Keratinocyte (primary cell): ENCODE measurements around the gene ZBTB37. TPM values are rescaled to one million over a fixed set of nuclear protein-coding genes. Genes with fewer than 3 reads are reported as not detected.

Experiments used
- DNase-seq: peaks from one replicate; pipeline ENCODE4 v3.0.0-alpha.2; 2011; ENCODE audit warnings: low read depth, missing footprints, low spot score
- FAIRE-seq: peaks from 2 replicates; lab custom pipeline; 2011; peaks lifted over from hg19 to GRCh38; lab: Jason Lieb, UNC
- H2AFZ ChIP-seq: 2 replicates; pipeline ENCODE4 v1.6.0; 2012; ENCODE audit warnings: low read length, control low read depth, inconsistent platforms; ENCODE audit not compliant: control insufficient read depth
- H3K27ac ChIP-seq: 2 replicates; pipeline ENCODE4 v1.5.1; 2011; ENCODE audit warnings: low read length; ENCODE audit not compliant: control insufficient read depth, insufficient read depth
- H3K27me3 ChIP-seq: 3 replicates; pipeline ENCODE4 v1.6.0; 2011; ENCODE audit warnings: low read length; ENCODE audit not compliant: control insufficient read depth, insufficient read depth; ENCODE audit errors: extremely low read depth
- H3K36me3 ChIP-seq, 2 experiments: 2 replicates in 1 of 2; 3 replicates in 1 of 2; pipeline ENCODE4 v1.5.1; 2011; ENCODE audit warnings: low read length in 2 of 2, mild to moderate bottlenecking in 1 of 2; ENCODE audit not compliant: control insufficient read depth in 2 of 2, insufficient read depth in 2 of 2; ENCODE audit errors: extremely low read depth in 1 of 2
- H3K4me1 ChIP-seq: 3 replicates; pipeline ENCODE4 v1.5.1; 2011; ENCODE audit warnings: low read length; ENCODE audit not compliant: control insufficient read depth, insufficient read depth; ENCODE audit errors: extremely low read depth
- H3K4me2 ChIP-seq: 3 replicates; pipeline ENCODE4 v1.6.0; 2011; ENCODE audit warnings: low read depth, low read length; ENCODE audit not compliant: control insufficient read depth, insufficient read depth; ENCODE audit errors: extremely low read depth
- H3K4me3 ChIP-seq, 3 experiments: fragments of 200-600 bp in 1 of 3; sonication (generic) in 1 of 3; 2 replicates in 2 of 3; 3 replicates in 1 of 3; pipeline ENCODE4 v1.5.1; 2011 to 2016; ENCODE audit warnings: low read length in 3 of 3, mild to moderate bottlenecking in 3 of 3, control low read depth in 2 of 3, inconsistent platforms in 1 of 3, low read depth in 1 of 3, mixed read lengths in 1 of 3, mixed run types in 1 of 3, moderate library complexity in 1 of 3; ENCODE audit not compliant: control insufficient read depth in 2 of 3, insufficient read depth in 2 of 3; ENCODE audit errors: extremely low read depth in 1 of 3
- H3K79me2 ChIP-seq: 2 replicates; pipeline ENCODE4 v1.6.0; 2012; ENCODE audit warnings: low read length; ENCODE audit not compliant: control insufficient read depth, insufficient read depth
- H3K9ac ChIP-seq: 3 replicates; pipeline ENCODE4 v1.6.0; 2011; ENCODE audit warnings: low read length; ENCODE audit not compliant: control insufficient read depth, insufficient read depth; ENCODE audit errors: extremely low read depth
- H3K9me1 ChIP-seq: 3 replicates; pipeline ENCODE4 v1.6.0; 2011; ENCODE audit warnings: low read length; ENCODE audit not compliant: control insufficient read depth, insufficient read depth; ENCODE audit errors: extremely low read depth
- H3K9me3 ChIP-seq: 2 replicates; pipeline ENCODE4 v1.5.1; 2012; ENCODE audit warnings: low read depth, low read length; ENCODE audit not compliant: control insufficient read depth
- H4K20me1 ChIP-seq: 3 replicates; pipeline ENCODE4 v1.6.0; 2011; ENCODE audit warnings: low read length; ENCODE audit not compliant: control insufficient read depth, insufficient read depth; ENCODE audit errors: extremely low read depth
- EZH2 ChIP-seq: IDR thresholded peaks from one replicate; pipeline ENCODE4 v1.6.1; 2012; ENCODE audit warnings: inconsistent platforms, mild to moderate bottlenecking, low read length, moderate library complexity
- dilution Hi-C: fragments of 300-500 bp; cut with MboI; formaldehyde crosslinking; loops from one replicate; pipeline ENCODE4 v1.7.0; 2020; ENCODE audit warnings: low sequenced_read_pairs; ENCODE audit not compliant: extremely low pct_ligation_motif_present
- polyA plus RNA-seq, 5 experiments: library from polyadenylated mRNA; depleted of rRNA in 3 of 5; stranded (reverse) in 3 of 5; stranded (forward) in 1 of 5; unstranded in 1 of 5; fragments of >200 nt; gene quantifications; 1 replicate in 1 of 5; 2 replicates in 3 of 5; 3 replicates in 1 of 5; pipeline versions ENCODE4 v1.2.1 to v1.2.3, GENCODE V29; 2011 to 2012; ENCODE audit warnings: missing spikeins in 2 of 5, low read depth in 1 of 5, low replicate concordance in 1 of 5
- TF ChIP-seq, protein P1 (sequence below), 3 experiments: IDR thresholded peaks in 1 of 3; conservative IDR thresholded peaks in 1 of 3; optimal IDR thresholded peaks in 1 of 3; 2 replicates in 2 of 3; 3 replicates in 1 of 3; pipeline versions ENCODE3 to v1.5.1; 2011; ENCODE audit warnings: low read length in 3 of 3, mild to moderate bottlenecking in 3 of 3, moderate library complexity in 2 of 3, control low read depth in 1 of 3, inconsistent platforms in 1 of 3; ENCODE audit not compliant: insufficient read depth in 2 of 3; ENCODE audit errors: extremely low read depth in 1 of 3

ZBTB37 gene
- polyA plus RNA-seq, 1 donor (not counting 4 experiments of a cell fraction or from before 2014, with no cell fraction given) = 1.8 TPM

DNA sequence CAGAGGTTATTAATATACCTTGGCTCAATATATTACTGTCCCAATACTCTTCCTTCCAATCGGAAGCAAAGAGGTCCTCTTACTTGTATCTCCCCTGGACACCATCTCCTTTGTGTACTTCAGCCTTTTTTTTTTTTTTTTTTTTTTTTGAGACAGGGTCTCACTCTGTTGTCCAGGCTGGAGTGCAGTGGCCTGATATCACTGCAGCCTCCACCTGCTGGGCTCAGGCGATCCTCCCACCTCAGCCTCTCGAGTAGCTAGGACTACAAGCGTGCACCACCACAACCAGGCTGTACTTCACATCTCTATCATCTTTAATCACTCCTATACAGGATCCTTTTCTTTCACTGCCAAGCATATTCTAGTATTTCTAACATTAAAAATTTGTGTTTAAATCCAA, 46.5 kb upstream of the ZBTB37 start:
- Histone ChIP-seq H3K9me3 (no peaks in the 10 kb centered on the region), H3K27ac (no peak overlapping the region), H3K9ac (no peak overlapping the region), H3K9me1 (peaks cover 3% of the 10 kb centered on the region), H4K20me1 (no peaks in the 10 kb centered on the region), H3K4me1 (peaks cover 7% of the 10 kb centered on the region), H3K27me3 (no peaks in the 10 kb centered on the region), H3K79me2 (peaks cover 64% of the 10 kb centered on the region), H3K4me3 (no peak overlapping the region), H2AFZ (no peak overlapping the region), H3K36me3 (peaks cover 2 to 11% of the 10 kb centered on the region in 2 experiments), H3K4me2 (no peak overlapping the region)
- FAIRE-seq (no peak), DNase-seq (no peak)
- dilution Hi-C loops = no loop called here
- no peak for TF ChIP-seq EZH2
- TF ChIP-seq, protein P1, sequence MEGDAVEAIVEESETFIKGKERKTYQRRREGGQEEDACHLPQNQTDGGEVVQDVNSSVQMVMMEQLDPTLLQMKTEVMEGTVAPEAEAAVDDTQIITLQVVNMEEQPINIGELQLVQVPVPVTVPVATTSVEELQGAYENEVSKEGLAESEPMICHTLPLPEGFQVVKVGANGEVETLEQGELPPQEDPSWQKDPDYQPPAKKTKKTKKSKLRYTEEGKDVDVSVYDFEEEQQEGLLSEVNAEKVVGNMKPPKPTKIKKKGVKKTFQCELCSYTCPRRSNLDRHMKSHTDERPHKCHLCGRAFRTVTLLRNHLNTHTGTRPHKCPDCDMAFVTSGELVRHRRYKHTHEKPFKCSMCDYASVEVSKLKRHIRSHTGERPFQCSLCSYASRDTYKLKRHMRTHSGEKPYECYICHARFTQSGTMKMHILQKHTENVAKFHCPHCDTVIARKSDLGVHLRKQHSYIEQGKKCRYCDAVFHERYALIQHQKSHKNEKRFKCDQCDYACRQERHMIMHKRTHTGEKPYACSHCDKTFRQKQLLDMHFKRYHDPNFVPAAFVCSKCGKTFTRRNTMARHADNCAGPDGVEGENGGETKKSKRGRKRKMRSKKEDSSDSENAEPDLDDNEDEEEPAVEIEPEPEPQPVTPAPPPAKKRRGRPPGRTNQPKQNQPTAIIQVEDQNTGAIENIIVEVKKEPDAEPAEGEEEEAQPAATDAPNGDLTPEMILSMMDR (optimal IDR thresholded peaks at IDR 0.05 in 1 of 3, IDR thresholded peaks at IDR 0.05 in 1 of 3, conservative IDR thresholded peaks at IDR 0.05 in 1 of 3; ENCODE audit: extremely low read depth in 1 of 3, insufficient read depth in 2 of 3, low read length in 3 of 3) = no peak

- H3K79me2 ChIP-seq = peaks cover 50% of the 10 kb centered on the region
- H3K9ac ChIP-seq = peak overlapping the region; percentile 97
- H3K36me3 ChIP-seq = peaks cover 0 to 8% of the 10 kb centered on the region in 2 experiments
- peak overlapping the region; percentile 75 to 93 (median 79) for H3K4me3 ChIP-seq
- FAIRE-seq (no peak), DNase-seq (no peak)
- no peaks in the 10 kb centered on the region for H3K27me3 ChIP-seq
- peaks cover 10% of the 10 kb centered on the region for H3K4me1 ChIP-seq
- H3K9me3 ChIP-seq = no peaks in the 10 kb centered on the region
- dilution Hi-C loops = no loop called here
- H4K20me1 ChIP-seq = no peaks in the 10 kb centered on the region
- peak overlapping the region; percentile 97 for H3K4me2 ChIP-seq
- peaks cover 3% of the 10 kb centered on the region for H3K9me1 ChIP-seq
- peak overlapping the region; percentile 92 for H2AFZ ChIP-seq
- TF ChIP-seq, protein P1 (optimal IDR thresholded peaks at IDR 0.05 in 1 of 3, IDR thresholded peaks at IDR 0.05 in 1 of 3, conservative IDR thresholded peaks at IDR 0.05 in 1 of 3; ENCODE audit: extremely low read depth in 1 of 3, insufficient read depth in 2 of 3, low read length in 3 of 3) = no peak
- TF ChIP-seq EZH2 = no peak
- H3K27ac ChIP-seq = peak overlapping the region; percentile 97
Measured at GRCh38 chr1:173823781-173824314, 44.3 kb upstream of the ZBTB37 start.
